ENCODE data around the gene ZNF853. TPM values are rescaled to one million over a fixed set of nuclear protein-coding genes. Genes with fewer than 3 reads are reported as not detected.
A peak's percentile ranks its signal among the peaks of the same experiment; 100 is the strongest.
"Not testable (repeated sequence)": the region's sequence is repeated elsewhere in the genome, so short reads cannot be mapped to it uniquely, and the experiment has no call there.

Gene ZNF853
- total RNA-seq, 6 experiments from 2014 or later, result 0.20 to 0.98 (median 0.37) TPM

DNA sequence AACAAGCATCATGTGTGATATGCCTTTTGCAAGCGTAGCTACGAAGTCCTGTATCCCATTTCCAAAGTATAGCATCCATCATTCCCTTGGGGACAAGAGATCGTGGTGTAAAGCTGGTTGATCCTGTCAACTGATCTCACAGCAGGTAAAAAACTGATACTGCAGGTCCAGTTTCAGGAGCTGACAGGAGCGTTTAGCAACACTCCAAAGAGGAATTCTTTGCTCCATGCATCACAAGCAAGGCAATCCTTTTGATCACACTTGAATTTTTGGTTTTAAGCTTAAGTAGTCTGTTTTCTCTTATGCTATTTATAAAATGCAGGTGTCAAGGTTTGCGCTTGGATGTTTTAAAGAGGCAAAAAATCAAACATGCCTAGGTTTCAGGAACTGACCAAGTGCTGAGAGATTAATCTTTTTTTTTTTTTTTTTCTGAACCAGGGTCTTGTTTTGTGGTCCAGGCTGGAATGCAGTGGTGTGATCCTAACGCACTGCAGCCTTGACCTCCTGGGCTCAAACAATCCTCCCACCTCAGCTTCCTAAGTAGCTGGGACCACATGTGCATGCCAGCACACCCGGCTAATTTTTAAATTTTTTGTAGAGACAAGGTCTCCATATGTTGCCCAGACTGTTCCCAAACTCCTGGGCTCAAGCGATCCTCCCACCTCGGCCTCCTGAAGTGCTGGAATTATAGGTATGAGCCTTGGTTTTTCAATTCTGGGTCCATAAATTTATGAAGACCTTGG lies 40.0 kb upstream of the ZNF853 start:
- WGBS (ENCODE audit: insufficient coverage, low coverage, low lambda C conversion rate, missing lambda C conversion rate), result 73% methylated on average over 8 of the region's 9 CpGs
- Histone ChIP-seq H3K9me3 (no peaks in the 10 kb centered on the region), H3K27me3 (no peaks in the 10 kb centered on the region), H3K27ac (no peak overlapping the region), H3K36me3 (peaks cover 0 to 4% (median 0%) of the 10 kb centered on the region in 4 donors), H3K4me1 (peaks cover 0 to 7% (median 3%) of the 10 kb centered on the region in 4 donors), H3K4me3 (no peak overlapping the region)
- no peak for DNase-seq
- TF ChIP-seq POLR2A (IDR thresholded peaks at IDR 0.05), result no peak
- TF ChIP-seq, protein P1, sequence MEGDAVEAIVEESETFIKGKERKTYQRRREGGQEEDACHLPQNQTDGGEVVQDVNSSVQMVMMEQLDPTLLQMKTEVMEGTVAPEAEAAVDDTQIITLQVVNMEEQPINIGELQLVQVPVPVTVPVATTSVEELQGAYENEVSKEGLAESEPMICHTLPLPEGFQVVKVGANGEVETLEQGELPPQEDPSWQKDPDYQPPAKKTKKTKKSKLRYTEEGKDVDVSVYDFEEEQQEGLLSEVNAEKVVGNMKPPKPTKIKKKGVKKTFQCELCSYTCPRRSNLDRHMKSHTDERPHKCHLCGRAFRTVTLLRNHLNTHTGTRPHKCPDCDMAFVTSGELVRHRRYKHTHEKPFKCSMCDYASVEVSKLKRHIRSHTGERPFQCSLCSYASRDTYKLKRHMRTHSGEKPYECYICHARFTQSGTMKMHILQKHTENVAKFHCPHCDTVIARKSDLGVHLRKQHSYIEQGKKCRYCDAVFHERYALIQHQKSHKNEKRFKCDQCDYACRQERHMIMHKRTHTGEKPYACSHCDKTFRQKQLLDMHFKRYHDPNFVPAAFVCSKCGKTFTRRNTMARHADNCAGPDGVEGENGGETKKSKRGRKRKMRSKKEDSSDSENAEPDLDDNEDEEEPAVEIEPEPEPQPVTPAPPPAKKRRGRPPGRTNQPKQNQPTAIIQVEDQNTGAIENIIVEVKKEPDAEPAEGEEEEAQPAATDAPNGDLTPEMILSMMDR (IDR thresholded peaks at IDR 0.05), result no peak
- ATAC-seq, result no peak
- intact Hi-C loops (cut with DNase I), result no loop called here

DNA sequence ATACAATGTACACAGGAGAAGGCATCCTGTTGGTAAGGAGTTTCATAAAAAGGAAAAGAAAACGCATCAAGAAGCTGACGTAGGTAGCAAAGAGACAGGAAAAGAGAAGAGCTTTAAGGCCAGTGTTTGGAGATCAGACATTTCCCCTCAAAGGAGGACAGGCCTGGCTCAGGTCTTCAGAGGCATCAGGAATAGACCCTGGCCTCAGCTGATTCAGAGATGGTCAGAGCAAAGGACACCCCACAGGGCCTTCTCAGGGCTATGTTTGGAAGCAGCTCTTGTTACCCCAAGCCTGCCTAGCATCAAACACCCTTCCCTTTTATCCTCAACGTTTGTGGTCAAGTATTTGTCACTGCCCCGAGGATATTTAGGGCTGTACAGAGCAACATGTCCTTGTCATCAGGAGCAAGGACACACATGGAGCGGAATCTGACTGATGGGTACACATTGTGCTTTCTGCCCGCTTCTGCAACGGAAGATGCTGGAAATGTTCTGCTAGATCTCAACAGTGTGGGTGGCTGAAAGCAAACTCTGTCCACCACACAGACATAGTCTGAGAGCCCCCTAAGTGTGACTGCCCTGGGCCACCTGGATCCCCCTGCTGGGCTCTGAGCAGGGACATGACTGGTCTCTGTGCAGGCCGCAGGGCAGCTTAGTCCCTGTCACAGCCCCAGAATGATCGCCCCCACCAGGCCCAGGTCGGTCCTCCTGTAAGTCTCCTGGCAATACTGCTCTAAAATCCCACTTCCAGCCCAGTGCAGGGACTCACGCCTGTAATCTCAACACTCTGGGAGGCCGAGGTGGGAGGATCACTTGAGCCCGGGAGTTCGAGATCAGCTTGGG lies 39.2 kb upstream of the ZNF853 start:
- Histone ChIP-seq H3K36me3 (peaks cover 0 to 11% (median 0%) of the 10 kb centered on the region in 4 donors), H3K27ac (peak overlapping the region in 1 of 3 donors; percentile 91), H3K4me1 (peaks cover 0 to 7% (median 3%) of the 10 kb centered on the region in 4 donors), H3K27me3 (no peaks in the 10 kb centered on the region), H3K4me3 (peak overlapping the region in 2 of 3 donors; percentile 70 to 84), H3K9me3 (no peaks in the 10 kb centered on the region)
- no peak for DNase-seq
- 66% methylated on average over 8 of the region's 14 CpGs for WGBS (ENCODE audit: insufficient coverage, low coverage, low lambda C conversion rate, missing lambda C conversion rate)
- TF ChIP-seq, protein P1 (IDR thresholded peaks at IDR 0.05), result no peak
- no peak for TF ChIP-seq POLR2A (IDR thresholded peaks at IDR 0.05)
- intact Hi-C loops (cut with DNase I), result no loop called here
- no peak for ATAC-seq

DNA sequence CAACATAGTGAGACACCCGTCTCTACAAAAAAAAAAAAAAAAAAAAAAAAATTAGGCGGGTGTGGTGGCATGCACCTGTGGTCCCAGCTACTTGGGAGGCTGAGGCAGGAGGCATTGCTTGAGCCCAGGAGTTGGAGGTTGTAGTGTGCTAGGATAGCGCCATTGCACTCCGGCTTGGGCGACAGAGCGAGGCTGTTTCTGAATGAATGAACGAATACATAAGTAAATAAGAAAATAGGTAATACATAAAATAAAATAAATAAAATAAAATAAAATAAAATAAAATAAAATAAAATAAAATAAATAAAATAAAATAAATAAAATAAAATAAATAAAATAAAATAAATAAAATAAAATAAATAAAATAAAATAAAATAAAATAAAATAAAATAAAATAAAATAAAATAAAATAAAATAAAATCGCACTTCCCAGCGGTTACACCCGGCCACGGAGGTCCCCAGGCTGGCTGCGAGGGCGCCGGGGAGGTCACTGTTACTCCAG lies 38.5 kb upstream of the ZNF853 start:
- ATAC-seq, DNase-seq: not testable (repeated sequence)
- WGBS (ENCODE audit: insufficient coverage, low coverage, low lambda C conversion rate, missing lambda C conversion rate), result 8% methylated on average over 14 of the region's 14 CpGs

DNA sequence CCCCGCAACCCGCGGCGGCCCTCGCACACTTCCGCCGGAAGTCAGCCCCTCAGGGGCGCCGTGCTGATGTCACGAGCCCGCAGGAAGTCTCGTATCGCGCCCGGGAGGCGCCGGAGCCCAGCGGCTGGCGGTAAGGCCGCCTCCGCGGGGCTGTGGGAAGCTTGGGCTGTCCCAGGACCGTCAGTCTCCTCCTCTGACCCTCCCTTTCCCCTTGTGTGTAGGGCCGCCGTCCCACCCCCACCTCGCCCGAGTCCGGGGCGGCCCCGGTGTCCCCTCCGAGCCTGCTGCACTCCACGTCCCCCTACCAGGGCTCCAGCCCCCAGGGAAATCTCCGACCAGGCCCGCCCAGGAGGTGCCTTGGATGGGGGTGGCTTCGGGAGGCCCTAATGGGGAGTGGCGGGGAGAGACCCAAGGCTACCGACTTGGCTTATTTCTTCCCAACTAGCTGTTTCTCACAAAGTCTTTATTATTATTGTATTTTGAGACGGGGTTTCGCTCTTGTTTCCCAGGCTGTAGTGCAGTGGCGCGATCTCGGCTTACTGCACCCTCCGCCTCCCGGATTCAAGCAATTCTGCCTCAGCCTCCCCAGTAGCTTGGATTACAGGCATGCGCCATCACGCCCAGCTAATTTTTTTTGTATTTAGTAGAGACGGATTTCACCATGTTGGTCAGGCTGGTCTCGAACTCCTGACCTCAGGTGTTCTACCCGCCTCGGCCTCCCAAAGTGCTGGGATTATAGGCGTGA lies 37.9 kb upstream of the ZNF853 start, which contains the start of gene ZDHHC4:
ZDHHC4 (plus strand) TSS at position 86 of the 745 bp plus-strand sequence. CDS start 3,108 bp downstream, outside the sequence.
- Histone ChIP-seq H3K9me3 (no peaks in the 10 kb centered on the region), H3K4me3 (peak within 1 kb of the TSS; percentile 70 to 84 (median 73)), H3K36me3 (peaks cover 0 to 24% (median 0%) of the 10 kb centered on the region in 4 donors), H3K27ac (peak within 1 kb of the TSS; percentile 88 to 95 (median 91)), H3K27me3 (no peaks in the 10 kb centered on the region), H3K4me1 (peaks cover 0 to 7% (median 3%) of the 10 kb centered on the region in 4 donors)
- TF ChIP-seq, protein P1 (IDR thresholded peaks at IDR 0.05), result no peak
- peak; percentile 95 for TF ChIP-seq POLR2A (IDR thresholded peaks at IDR 0.05)
- peak; percentile 91 to 99 (median 97) for ATAC-seq
- intact Hi-C loops (cut with DNase I), result no loop called here
- peak; percentile 89 to 91 (median 89) for DNase-seq
- WGBS (ENCODE audit: insufficient coverage, low coverage, low lambda C conversion rate, missing lambda C conversion rate), result 20% methylated on average over 24 of the region's 51 CpGs

More for the DNA sequence above, 38.5 kb upstream of the ZNF853 start:
- H3K9me3 ChIP-seq; H3K4me1 ChIP-seq; H3K27me3 ChIP-seq; intact Hi-C loops (cut with DNase I): not testable (repeated sequence)
- peak overlapping the region; percentile 70 to 84 (median 73) for H3K4me3 ChIP-seq
- H3K36me3 ChIP-seq, result peaks cover 0 to 18% (median 0%) of the 10 kb centered on the region in 4 donors
- peak overlapping the region; percentile 88 to 95 (median 91) for H3K27ac ChIP-seq

Measured in right lobe of liver (tissue), 6 donors.